Measurements from ENCODE around the gene FLVCR2. TPM values are rescaled to one million over a fixed set of nuclear protein-coding genes. Genes with fewer than 3 reads are reported as not detected.

The FLVCR2 gene
- polyA plus RNA-seq, 1 of the 3 experiments (the other 2 are of a cell fraction): 0.05 TPM

DNA sequence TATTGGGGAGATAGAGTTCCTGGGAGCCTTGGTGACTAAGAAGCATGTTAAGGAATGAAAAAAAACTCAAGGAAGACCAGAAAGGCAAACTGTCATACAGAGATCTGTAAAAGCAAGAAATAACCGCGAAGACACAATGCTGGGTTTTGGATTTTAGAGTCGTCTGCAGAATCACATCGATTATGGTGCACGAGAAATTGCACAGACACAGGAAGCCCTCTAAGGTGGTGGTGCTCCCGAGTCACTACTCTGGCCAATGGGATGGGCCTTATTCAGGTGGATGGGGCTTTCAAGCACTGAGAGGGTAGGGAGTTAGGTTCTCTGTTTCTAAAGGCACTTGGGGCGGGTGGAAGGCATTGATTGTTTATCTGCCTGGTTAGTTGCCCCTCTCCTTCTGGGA, 10.3 kb upstream of the FLVCR2 start:
- Histone ChIP-seq H3K36me3 (replicated peaks in 1 of 2; ENCODE audit: control insufficient read depth in 1 of 2, insufficient read depth in 2 of 2, low read length in 1 of 2) (no peaks in the 10 kb centered on the region), H3K4me2 (no peak overlapping the region), H3K9ac (no peak overlapping the region), H3K4me3 (ENCODE audit: low read depth in 2 of 2, low read length in 1 of 2) (no peak overlapping the region), H3K4me1 (ENCODE audit: control insufficient read depth in 1 of 2, insufficient read depth in 2 of 2, low read depth in 1 of 2, low read length in 1 of 2) (no peaks in the 10 kb centered on the region), H3K79me2 (ENCODE audit: insufficient read depth) (no peaks in the 10 kb centered on the region), H3K9me2 (no peaks in the 10 kb centered on the region), H3K27me3 (ENCODE audit: insufficient read depth) (peaks cover 36% of the 10 kb centered on the region; the same call in 1 of the 2 replicates), H3K27ac (ENCODE audit: low read depth in 2 of 2, low read length in 1 of 2) (no peak overlapping the region), H3F3A (replicated peaks; ENCODE audit: insufficient read depth) (no peaks in the 10 kb centered on the region), H4K20me1 (ENCODE audit: insufficient read depth) (no peaks in the 10 kb centered on the region), H2AFZ (ENCODE audit: low read depth) (no peak overlapping the region), H3K9me3 (no peaks in the 10 kb centered on the region)
- POLR2A ChIA-PET: interaction anchor here (0.7 to 1.3 kb wide), 2 partner anchors 9 to 47 kb away, joined by 3 to 4 read pairs; no protein-coding TSS in a partner anchor
- CTCF ChIA-PET: interaction anchor here (1.1 to 15.0 kb wide), 4 partner anchors 10 to 261 kb away, joined by 3 to 439 read pairs (median 10); partner anchors contain the start of gene FLVCR2
- TF ChIP-seq PBX3 (IDR thresholded peaks at IDR 0.05) (no peak), IRF3 (IDR thresholded peaks at IDR 0.05; ENCODE audit: low read depth, low read length) (no peak), MXI1 (IDR thresholded peaks at IDR 0.05; ENCODE audit: low read depth, low read length) (no peak), TEAD4 (IDR thresholded peaks at IDR 0.05; ENCODE audit: borderline replicate concordance, insufficient read depth) (no peak), GATA2 (CRISPR knock-in tag; IDR thresholded peaks at IDR 0.05) (no peak), RFX5 (IDR thresholded peaks at IDR 0.05; ENCODE audit: low read length) (no peak), SMC3 (IDR thresholded peaks at IDR 0.05; ENCODE audit: low read depth, low read length) (no peak), ELF1 (IDR thresholded peaks at IDR 0.05) (no peak)
- TF ChIP-seq, protein P1, sequence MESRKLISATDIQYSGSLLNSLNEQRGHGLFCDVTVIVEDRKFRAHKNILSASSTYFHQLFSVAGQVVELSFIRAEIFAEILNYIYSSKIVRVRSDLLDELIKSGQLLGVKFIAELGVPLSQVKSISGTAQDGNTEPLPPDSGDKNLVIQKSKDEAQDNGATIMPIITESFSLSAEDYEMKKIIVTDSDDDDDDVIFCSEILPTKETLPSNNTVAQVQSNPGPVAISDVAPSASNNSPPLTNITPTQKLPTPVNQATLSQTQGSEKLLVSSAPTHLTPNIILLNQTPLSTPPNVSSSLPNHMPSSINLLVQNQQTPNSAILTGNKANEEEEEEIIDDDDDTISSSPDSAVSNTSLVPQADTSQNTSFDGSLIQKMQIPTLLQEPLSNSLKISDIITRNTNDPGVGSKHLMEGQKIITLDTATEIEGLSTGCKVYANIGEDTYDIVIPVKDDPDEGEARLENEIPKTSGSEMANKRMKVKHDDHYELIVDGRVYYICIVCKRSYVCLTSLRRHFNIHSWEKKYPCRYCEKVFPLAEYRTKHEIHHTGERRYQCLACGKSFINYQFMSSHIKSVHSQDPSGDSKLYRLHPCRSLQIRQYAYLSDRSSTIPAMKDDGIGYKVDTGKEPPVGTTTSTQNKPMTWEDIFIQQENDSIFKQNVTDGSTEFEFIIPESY (IDR thresholded peaks at IDR 0.05; ENCODE audit: borderline replicate concordance, low read depth): no peak
- no peak for DNase-seq
- 70% methylated on average over 6 of the region's 7 CpGs for WGBS (ENCODE audit: low lambda C conversion rate)

GRCh38 chr14:75568791-75569190, 9.6 kb upstream of the FLVCR2 start:
- POLR2A ChIA-PET: interaction anchor here (0.7 to 1.3 kb wide), 2 partner anchors 8 to 46 kb away, joined by 3 to 4 read pairs; no protein-coding TSS in a partner anchor
- Histone ChIP-seq H3K9ac (no peak overlapping the region), H3K27me3 (ENCODE audit: insufficient read depth) (peaks cover 35% of the 10 kb centered on the region; the same call in 1 of the 2 replicates)

More at GRCh38 chr14:75568791-75569190, 9.6 kb upstream of the FLVCR2 start:
- Histone ChIP-seq H2AFZ (ENCODE audit: low read depth) (no peak overlapping the region), H3K4me2 (no peak overlapping the region), H4K20me1 (ENCODE audit: insufficient read depth) (no peaks in the 10 kb centered on the region), H3K27ac (ENCODE audit: low read depth in 2 of 2, low read length in 1 of 2) (no peak overlapping the region), H3K4me3 (ENCODE audit: low read depth in 2 of 2, low read length in 1 of 2) (no peak overlapping the region), H3K9me3 (no peaks in the 10 kb centered on the region), H3K9me2 (no peaks in the 10 kb centered on the region), H3K4me1 (ENCODE audit: control insufficient read depth in 1 of 2, insufficient read depth in 2 of 2, low read depth in 1 of 2, low read length in 1 of 2) (no peaks in the 10 kb centered on the region), H3K36me3 (replicated peaks in 1 of 2; ENCODE audit: control insufficient read depth in 1 of 2, insufficient read depth in 2 of 2, low read length in 1 of 2) (no peaks in the 10 kb centered on the region), H3K79me2 (ENCODE audit: insufficient read depth) (no peaks in the 10 kb centered on the region), H3F3A (replicated peaks; ENCODE audit: insufficient read depth) (no peaks in the 10 kb centered on the region)
- no peak for TF ChIP-seq FOSL2 (IDR thresholded peaks at IDR 0.05; ENCODE audit: borderline replicate concordance, low read depth)
- 53% methylated on average over 6 of the region's 6 CpGs for WGBS (ENCODE audit: low lambda C conversion rate)
- CTCF ChIA-PET: interaction anchor here (1.1 to 15.0 kb wide), 3 partner anchors 9 to 261 kb away, joined by 3 to 439 read pairs (median 10); partner anchors contain the start of gene FLVCR2
- no peak for DNase-seq

Data from SK-N-SH (cell line).